HG03520 (cell line): ENCODE measurements around the gene CECR2.

ENCODE experiments used
- ATAC-seq: cut with Tn5 transposase; IDR thresholded peaks from one replicate; pipeline ENCODE4 v1.9.1; 2021; ENCODE audit warnings: mild to moderate bottlenecking, moderate library complexity; ENCODE audit not compliant: unreplicated experiment

Gene CECR2

DNA sequence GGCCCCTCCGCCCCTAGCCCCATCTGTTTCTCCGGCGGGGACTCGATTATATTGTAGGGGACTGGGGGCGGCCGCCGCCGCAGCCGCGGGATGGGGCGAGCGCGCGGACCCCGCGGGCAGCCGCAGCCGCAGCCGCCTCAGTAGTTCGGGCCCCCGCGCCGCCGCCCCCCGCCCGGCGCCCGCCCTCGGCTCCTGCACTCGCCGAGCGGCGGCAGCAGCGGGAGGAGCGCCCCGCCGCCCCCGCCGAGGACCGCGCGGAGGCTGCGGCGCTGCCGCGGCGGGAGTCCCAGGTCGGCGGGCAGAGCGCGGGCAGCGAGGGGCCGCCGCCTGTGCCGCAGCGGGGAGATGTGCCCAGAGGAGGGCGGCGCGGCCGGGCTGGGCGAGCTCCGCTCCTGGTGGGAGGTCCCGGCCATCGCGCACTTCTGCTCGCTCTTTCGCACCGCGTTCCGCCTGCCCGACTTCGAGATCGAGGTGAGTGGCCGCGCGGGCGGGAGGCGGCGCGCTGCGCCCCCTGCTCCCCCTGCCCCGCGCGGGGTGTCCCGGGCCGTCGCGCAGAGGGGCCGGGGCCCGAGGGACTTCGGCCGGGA, at the start of gene CECR2:
Gene CECR2 (plus strand): TSS at position 22 of the 587 bp plus-strand sequence. CDS start 324 bp downstream, at position 346.
- ATAC-seq = no peak

GRCh38 chr22:17319546-17319945, 49.7 kb upstream of the CECR2 start:
- no peak for ATAC-seq

DNA sequence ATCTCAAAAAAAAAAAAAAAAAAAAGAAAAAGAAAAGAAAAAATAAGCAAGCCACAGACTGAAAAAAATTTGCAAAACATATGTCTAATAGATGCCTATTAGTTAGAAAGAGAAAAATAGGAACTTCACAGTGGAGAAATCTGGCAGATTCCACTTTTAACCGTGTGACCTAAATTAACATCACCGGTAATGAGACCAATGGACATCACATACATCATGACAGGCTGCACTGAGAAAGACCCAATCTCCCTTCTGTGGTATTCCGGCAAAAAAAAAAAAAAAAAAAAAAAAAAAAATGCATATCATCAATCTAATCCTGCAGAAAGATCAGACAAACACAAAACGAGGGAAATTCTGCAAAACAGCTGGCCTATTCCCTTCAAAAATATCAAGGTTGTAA, 46.7 kb upstream of the CECR2 start:
- ATAC-seq = no peak

DNA sequence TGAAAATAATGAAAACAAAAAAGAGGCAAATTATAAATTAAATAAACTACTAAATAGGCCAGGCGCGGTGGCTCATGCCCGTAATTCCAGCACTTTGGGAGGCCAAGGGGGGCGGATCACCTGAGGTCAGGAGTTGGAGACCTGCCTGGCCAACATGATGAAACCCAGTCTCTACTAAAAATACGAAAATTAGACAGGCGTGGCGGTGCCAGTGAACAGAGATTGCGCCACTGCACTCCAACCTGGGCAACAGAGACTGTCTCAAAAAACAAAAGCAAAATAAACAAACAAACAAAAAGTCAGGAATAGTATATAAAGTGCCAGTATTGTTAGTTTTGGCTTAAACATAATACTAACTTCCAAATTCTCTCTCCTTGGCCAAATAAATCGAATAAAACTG, 37.6 kb upstream of the CECR2 start:
- no peak for ATAC-seq

- no peak for ATAC-seq
Observed at GRCh38 chr22:17332109-17332800, 37.0 kb upstream of the CECR2 start.

DNA sequence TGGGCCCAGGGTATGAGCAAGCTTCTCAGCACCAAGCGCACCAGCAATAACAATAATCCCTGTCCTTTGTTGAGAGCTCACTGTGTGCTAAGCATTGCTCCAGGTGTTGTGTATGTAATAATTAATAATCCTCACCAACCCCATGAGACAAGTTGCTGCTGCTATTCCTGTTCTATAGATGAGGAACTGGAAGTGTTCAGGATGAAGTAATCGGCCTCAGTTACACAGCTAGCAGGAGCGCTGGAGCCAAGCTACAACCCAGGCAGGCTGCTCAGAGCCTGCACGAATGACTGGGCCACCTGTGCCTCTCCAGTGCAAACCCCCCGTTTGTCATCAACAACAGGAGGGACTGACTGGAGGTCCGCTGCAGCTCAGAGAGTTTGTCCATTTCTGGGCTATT, 35.2 kb upstream of the CECR2 start:
- no peak for ATAC-seq

GRCh38 chr22:17334983-17335382, 34.3 kb upstream of the CECR2 start:
- ATAC-seq = no peak

GRCh38 chr22:17336061-17336460, 33.2 kb upstream of the CECR2 start:
- ATAC-seq = no peak

GRCh38 chr22:17337639-17338038, 31.6 kb upstream of the CECR2 start:
- no peak for ATAC-seq

DNA sequence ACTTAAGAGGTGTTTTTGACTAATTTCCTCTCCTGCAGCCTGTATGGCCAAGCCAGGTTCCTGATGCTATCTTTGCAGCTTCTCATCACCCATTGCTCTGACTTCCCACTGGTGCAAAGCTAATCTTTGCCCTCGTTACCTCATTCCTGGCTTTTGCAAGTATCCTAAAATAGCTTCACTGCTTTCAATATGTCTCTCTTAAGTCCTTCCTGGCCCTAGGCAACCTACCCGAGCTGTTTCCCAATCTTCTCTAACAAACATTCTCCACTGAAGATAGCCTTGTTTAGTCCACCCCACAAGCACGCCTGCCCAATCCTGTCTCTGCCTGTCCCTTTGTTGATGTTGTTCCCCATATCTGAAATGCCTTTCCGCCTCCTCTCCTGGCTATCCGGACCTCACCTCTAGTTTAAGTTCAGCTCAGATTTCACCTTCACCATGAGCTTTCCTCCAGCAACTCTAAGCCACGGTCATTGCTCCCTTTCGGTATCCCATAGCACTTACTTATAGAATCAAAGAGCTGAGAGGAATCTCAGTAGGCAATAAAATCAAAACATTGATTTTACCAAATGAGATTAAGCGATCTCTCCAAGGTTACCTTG, 30.1 kb upstream of the CECR2 start:
- no peak for ATAC-seq

- no peak for ATAC-seq
Observed at GRCh38 chr22:17342361-17342760, 26.9 kb upstream of the CECR2 start.

GRCh38 chr22:17343766-17344165, 25.5 kb upstream of the CECR2 start:
- no peak for ATAC-seq

GRCh38 chr22:17346578-17346977, 22.7 kb upstream of the CECR2 start:
- ATAC-seq = no peak

DNA sequence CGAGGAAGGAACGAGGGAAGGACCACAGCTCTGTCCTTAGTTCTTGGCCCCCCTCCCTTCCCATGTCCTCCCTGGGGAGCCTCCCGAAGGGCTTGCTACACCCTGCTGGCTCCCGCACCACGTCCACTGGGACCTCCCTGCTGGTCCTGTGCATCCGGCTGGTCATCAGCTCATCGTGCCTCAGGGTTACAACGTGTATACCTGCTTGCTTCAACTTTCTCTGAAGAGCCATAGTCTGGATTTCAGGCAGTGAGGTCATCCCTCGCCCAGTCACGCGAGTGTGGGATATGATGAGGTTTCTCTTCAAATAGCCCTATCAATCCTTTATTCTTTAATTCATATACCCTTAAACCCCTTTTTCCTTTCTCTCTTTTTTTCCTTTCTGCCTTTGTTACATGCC, 21.5 kb upstream of the CECR2 start:
- no peak for ATAC-seq

- no peak for ATAC-seq
Observed at GRCh38 chr22:17348464-17349103, 20.7 kb upstream of the CECR2 start.

- no peak for ATAC-seq
Observed at GRCh38 chr22:17349172-17349571, 20.1 kb upstream of the CECR2 start.

DNA sequence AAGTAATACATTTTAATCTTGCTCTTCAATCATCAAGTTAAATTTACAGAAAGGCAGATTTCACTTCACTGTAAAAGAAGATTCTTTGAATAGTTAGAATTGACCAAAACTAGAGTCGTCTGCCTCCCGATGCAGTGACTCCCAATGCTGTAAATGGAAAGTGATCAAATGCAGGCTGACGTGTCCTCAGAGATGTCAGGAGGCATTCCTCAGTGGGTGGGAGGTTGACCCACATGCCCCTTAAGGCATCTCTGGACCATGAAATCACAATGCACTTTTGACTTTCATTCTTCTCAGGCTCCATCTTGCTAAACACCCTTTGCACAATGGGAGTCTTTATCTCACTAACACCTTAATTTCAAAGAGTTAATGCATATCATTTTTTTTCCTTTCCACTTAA, 19.0 kb upstream of the CECR2 start:
- ATAC-seq = no peak

DNA sequence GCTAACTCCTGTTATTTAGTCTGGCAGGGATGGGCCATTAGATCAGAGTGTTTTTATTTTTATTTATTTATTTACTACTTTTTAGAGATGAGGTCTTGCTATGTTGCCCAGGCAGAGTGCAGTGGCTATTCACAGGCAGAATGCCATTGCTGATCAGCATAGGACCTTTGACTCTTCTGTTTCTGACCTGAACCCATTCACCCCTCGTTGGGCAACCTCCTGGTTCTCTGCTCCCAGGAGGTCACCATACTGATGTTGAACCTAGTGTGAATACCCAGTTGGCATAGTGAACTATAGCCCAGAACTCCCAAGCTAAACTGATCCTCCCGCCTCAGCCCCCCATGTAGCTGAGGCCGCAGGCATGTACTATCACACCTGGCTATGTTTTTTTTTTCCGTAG, 16.5 kb upstream of the CECR2 start:
- no peak for ATAC-seq

GRCh38 chr22:17357688-17358087, 11.6 kb upstream of the CECR2 start:
- no peak for ATAC-seq

- no peak for ATAC-seq
Observed at GRCh38 chr22:17358415-17358814, 10.8 kb upstream of the CECR2 start.

DNA sequence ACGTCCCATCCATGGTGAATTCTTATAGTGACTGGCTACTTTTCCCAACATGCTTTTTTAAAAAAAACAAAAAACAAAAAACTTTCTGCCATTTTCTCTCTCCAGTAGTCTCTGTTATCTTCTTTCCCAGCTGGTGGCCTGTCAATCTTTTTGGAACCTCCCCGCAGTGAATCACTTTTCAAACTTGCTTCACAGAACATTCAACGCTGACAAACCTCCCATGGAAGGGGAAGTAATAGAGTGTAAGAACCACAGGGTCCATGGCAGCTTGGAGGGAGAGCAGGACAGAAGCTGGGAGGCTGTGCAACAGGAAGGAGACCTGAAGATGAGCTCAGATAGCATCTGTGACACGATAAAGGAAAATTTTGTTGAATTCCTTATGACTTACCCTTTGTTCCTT, 9.8 kb upstream of the CECR2 start:
- no peak for ATAC-seq

DNA sequence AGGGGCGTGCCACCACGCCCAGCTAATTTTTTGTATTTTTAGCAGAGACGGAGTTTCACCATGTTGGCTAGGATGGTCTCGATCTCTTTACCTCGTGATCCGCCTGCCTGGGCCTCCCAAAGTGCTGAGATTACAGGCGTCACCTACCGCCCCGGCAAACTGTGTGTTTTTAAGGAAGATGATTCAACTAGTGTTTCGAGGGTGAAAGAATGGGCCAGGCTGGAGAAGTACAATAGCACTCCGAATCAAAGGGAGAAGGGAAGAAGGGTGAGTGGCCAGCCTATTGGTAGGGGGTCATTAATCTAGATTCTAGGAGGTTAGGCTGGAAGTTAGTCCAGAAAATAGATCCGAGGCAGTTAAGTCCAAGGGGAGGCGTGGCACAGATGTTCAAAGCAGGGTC, 2.9 kb upstream of the CECR2 start:
- no peak for ATAC-seq
